ENCODE data around the gene CCDC47.

The CCDC47 gene

GRCh38 chr17:63773272-63774140, at the start of gene CCDC47:
TSS of gene CCDC47 (minus strand) at chr17:63773597. CDS start at chr17:63766175, 7,422 bp downstream.
- TF ChIP-seq CTCF (IDR thresholded peaks at IDR 0.05; ENCODE audit: low read depth, low read length, missing control alignments), result no peak
- peak; percentile 98 for DNase-seq (ENCODE audit: low read depth)
- H3K4me3 ChIP-seq (ENCODE audit: low read depth, low read length), result peak within 1 kb of the TSS; percentile 97

- DNase-seq (ENCODE audit: low read depth), result no peak
- no peak overlapping the region for H3K4me3 ChIP-seq (ENCODE audit: low read depth, low read length)
- no peak for TF ChIP-seq CTCF (IDR thresholded peaks at IDR 0.05; ENCODE audit: low read depth, low read length, missing control alignments)
Measured at GRCh38 chr17:63822537-63822936, 49.1 kb upstream of the CCDC47 start.

GRCh38 chr17:63821804-63822203, 48.4 kb upstream of the CCDC47 start:
- TF ChIP-seq CTCF (IDR thresholded peaks at IDR 0.05; ENCODE audit: low read depth, low read length, missing control alignments), result no peak
- H3K4me3 ChIP-seq (ENCODE audit: low read depth, low read length), result no peak overlapping the region
- DNase-seq (ENCODE audit: low read depth), result no peak

GRCh38 chr17:63820963-63821561, 47.7 kb upstream of the CCDC47 start:
- no peak overlapping the region for H3K4me3 ChIP-seq (ENCODE audit: low read depth, low read length)
- TF ChIP-seq CTCF (IDR thresholded peaks at IDR 0.05; ENCODE audit: low read depth, low read length, missing control alignments), result no peak
- no peak for DNase-seq (ENCODE audit: low read depth)

GRCh38 chr17:63819585-63820537, 46.5 kb upstream of the CCDC47 start:
- no peak for DNase-seq (ENCODE audit: low read depth)

More at GRCh38 chr17:63819585-63820537, 46.5 kb upstream of the CCDC47 start:
- no peak for TF ChIP-seq CTCF (IDR thresholded peaks at IDR 0.05; ENCODE audit: low read depth, low read length, missing control alignments)
- H3K4me3 ChIP-seq (ENCODE audit: low read depth, low read length), result no peak overlapping the region
